SU-DHL-6 (cell line): ENCODE results near the gene TSSC4.

Experiments
- H2AFZ ChIP-seq: fragments of 200-600 bp; sonication (generic); 2 replicates; pipeline ENCODE4 v1.6.1; 2014; ENCODE audit warnings: low read depth, mild to moderate bottlenecking, moderate library complexity, mixed read lengths, antibody characterized with exemption, low read length; ENCODE audit not compliant: severe bottlenecking
- H3F3A ChIP-seq: fragments of 200-600 bp; shearing (Covaris generic); 2 replicates; pipeline ENCODE4 v1.6.0; 2016; ENCODE audit warnings: antibody characterized with exemption, mild to moderate bottlenecking; ENCODE audit not compliant: insufficient read depth
- H3K27ac ChIP-seq: fragments of 200-600 bp; sonication (generic); 2 replicates; pipeline ENCODE4 v1.5.1; 2016; ENCODE audit warnings: low read depth, mild to moderate bottlenecking, low read length, moderate library complexity, mixed read lengths
- H3K27me3 ChIP-seq: fragments of 200-600 bp; sonication (generic), shearing (Covaris generic); 2 replicates; pipeline ENCODE4 v1.6.0; 2014; ENCODE audit warnings: mild to moderate bottlenecking, low read length
- H3K36me3 ChIP-seq: fragments of 200-600 bp; sonication (generic); 2 replicates; pipeline ENCODE4 v1.6.1; 2014; ENCODE audit warnings: mild to moderate bottlenecking, low read length, mixed read lengths
- H3K4me2 ChIP-seq: fragments of 300-600, 200-600 bp; shearing (Covaris generic), sonication (generic); 2 replicates; pipeline ENCODE4 v1.6.0; 2014; ENCODE audit warnings: low read length, low read depth, mild to moderate bottlenecking; ENCODE audit not compliant: poor library complexity, severe bottlenecking
- H3K4me3 ChIP-seq: fragments of 200-600 bp; sonication (generic); 2 replicates; pipeline ENCODE4 v1.5.1; 2014; ENCODE audit warnings: antibody characterized with exemption, low read length, mild to moderate bottlenecking, mixed read lengths; ENCODE audit not compliant: insufficient read depth, poor library complexity, severe bottlenecking
- H3K79me2 ChIP-seq: fragments of 200-600 bp; sonication (generic); 2 replicates; pipeline ENCODE4 v1.6.1; 2014; ENCODE audit warnings: mild to moderate bottlenecking, low read length, moderate library complexity; ENCODE audit not compliant: insufficient read depth
- H3K9ac ChIP-seq: fragments of 200-600 bp; sonication (generic); 2 replicates; pipeline ENCODE4 v1.7.0; 2014; ENCODE audit warnings: mild to moderate bottlenecking, low read length
- H3K9me2 ChIP-seq: fragments of 200-600 bp; sonication (generic); replicated peaks from 2 replicates; pipeline ENCODE4 v1.6.1; 2014; ENCODE audit warnings: low read length; ENCODE audit not compliant: insufficient read depth
- H3K9me3 ChIP-seq: fragments of 200-600 bp; sonication (generic); 2 replicates; pipeline ENCODE4 v1.6.1; 2014; ENCODE audit warnings: low read length, mixed read lengths; ENCODE audit not compliant: insufficient read depth
- H4K20me1 ChIP-seq: fragments of 200-600 bp; sonication (generic); 2 replicates; pipeline ENCODE4 v1.6.1; 2014; ENCODE audit warnings: low read depth, mild to moderate bottlenecking, antibody characterized with exemption, low read length, moderate library complexity, mixed read lengths
- CTCF ChIP-seq: fragments of 200-600 bp; sonication (generic); IDR thresholded peaks from one replicate; pipeline ENCODE4 v1.5.1; 2017; ENCODE audit warnings: antibody characterized with exemption, mild to moderate bottlenecking, low read length, moderate library complexity; ENCODE audit not compliant: insufficient read depth, poor library complexity, severe bottlenecking
- EZH2phosphoT487 ChIP-seq: fragments of 200-600 bp; sonication (generic), shearing (Covaris generic); conservative IDR thresholded peaks from 2 replicates; pipeline ENCODE4 v1.6.1; 2018; ENCODE audit warnings: mild to moderate bottlenecking, antibody characterized with exemption, low read length, moderate library complexity, mixed read lengths

Gene TSSC4

GRCh38 chr11:2443881-2444820, 43.6 kb downstream of the TSSC4 start, which contains the start of gene TRPM5:
Gene TRPM5 (minus strand): TSS chr11:2444514. CDS start chr11:2423036, 21,478 bp downstream.
- Histone ChIP-seq H3F3A (0 out of 2 replicates have a peak, but pooled peaks cover 3% of the 10 kb centered on the region), H3K9me3 (no peaks in the 10 kb centered on the region), H3K27ac (no peak within 1 kb of the TSS), H3K9me2 (no peaks in the 10 kb centered on the region), H3K4me2 (no peak within 1 kb of the TSS), H2AFZ (no peak within 1 kb of the TSS), H3K79me2 (no peaks in the 10 kb centered on the region), H3K27me3 (no peaks in the 10 kb centered on the region), H4K20me1 (no peaks in the 10 kb centered on the region), H3K4me3 (no peak within 1 kb of the TSS), H3K9ac (no peak within 1 kb of the TSS), H3K36me3 (no peaks in the 10 kb centered on the region)
- TF ChIP-seq CTCF: no peak
- no peak for TF ChIP-seq EZH2phosphoT487

GRCh38 chr11:2444821-2445745, 44.5 kb downstream of the TSSC4 start, which contains the start of gene KCNQ1:
Gene KCNQ1 (plus strand): TSS chr11:2445008. CDS start chr11:2445099, 91 bp downstream.
- Histone ChIP-seq H3K9me3 (no peaks in the 10 kb centered on the region), H3K9me2 (no peaks in the 10 kb centered on the region), H3K4me2 (no peak within 1 kb of the TSS), H4K20me1 (no peaks in the 10 kb centered on the region), H3F3A (0 out of 2 replicates have a peak, but pooled peaks cover 3% of the 10 kb centered on the region), H3K4me3 (no peak within 1 kb of the TSS), H3K9ac (no peak within 1 kb of the TSS), H3K36me3 (no peaks in the 10 kb centered on the region), H3K79me2 (no peaks in the 10 kb centered on the region), H2AFZ (no peak within 1 kb of the TSS), H3K27ac (no peak within 1 kb of the TSS), H3K27me3 (no peaks in the 10 kb centered on the region)
- TF ChIP-seq EZH2phosphoT487 (no peak), CTCF (no peak)

- no peaks in the 10 kb centered on the region for H3K27me3 ChIP-seq
- no peaks in the 10 kb centered on the region for H3K36me3 ChIP-seq
- H3K27ac ChIP-seq: peak overlapping the region; percentile 30; the same call in 1 of the 2 replicates
- H3K9me3 ChIP-seq: no peaks in the 10 kb centered on the region
- H3F3A ChIP-seq: 0 out of 2 replicates have a peak, but pooled peaks cover 3% of the 10 kb centered on the region
- H3K79me2 ChIP-seq: no peaks in the 10 kb centered on the region
- H3K9me2 ChIP-seq: no peaks in the 10 kb centered on the region
- H2AFZ ChIP-seq: no peak overlapping the region
- H4K20me1 ChIP-seq: no peaks in the 10 kb centered on the region
- no peak overlapping the region for H3K4me2 ChIP-seq
- no peak overlapping the region for H3K4me3 ChIP-seq
- TF ChIP-seq CTCF (no peak), EZH2phosphoT487 (no peak)
- 0 out of 2 replicates have a peak overlapping the region, but pooled peaks have one; percentile 39 for H3K9ac ChIP-seq
Measured at GRCh38 chr11:2445746-2446551, 45.4 kb downstream of the TSSC4 start.
